Panc1 (cell line): ENCODE results near the gene TNFAIP6.

Experiments used
- CTCF ChIP-seq: fragments of 450-650 bp; IDR thresholded peaks from 2 replicates; pipeline ENCODE4 v1.5.1; 2017; ENCODE audit warnings: mild to moderate bottlenecking
- POLR2AphosphoS5 ChIP-seq: IDR thresholded peaks from 2 replicates; pipeline ENCODE4 v1.6.1; 2012; ENCODE audit warnings: mild to moderate bottlenecking, low read depth, low read length, moderate library complexity
- REST ChIP-seq, 2 experiments: IDR thresholded peaks; 2 replicates each; pipeline ENCODE4 v1.6.1; 2011 to 2012; ENCODE audit warnings: low read depth in 2 of 2, control low read depth in 1 of 2, low read length in 1 of 2, mild to moderate bottlenecking in 1 of 2, moderate library complexity in 1 of 2; ENCODE audit not compliant: insufficient read depth in 1 of 2
- SIN3A ChIP-seq: IDR thresholded peaks from 2 replicates; pipeline ENCODE4 v1.6.1; 2012; ENCODE audit warnings: low read depth, mild to moderate bottlenecking, low read length, moderate library complexity, borderline replicate concordance; ENCODE audit not compliant: insufficient read depth
- TCF7L2 ChIP-seq: IDR thresholded peaks from 2 replicates; pipeline ENCODE4 v1.6.1; 2011; ENCODE audit warnings: mild to moderate bottlenecking, low read depth, low read length, inconsistent platforms

GRCh38 chr2:151353995-151354394, 3.4 kb upstream of the TNFAIP6 start:
- TF ChIP-seq POLR2AphosphoS5 (no peak), CTCF (no peak), REST (IDR thresholded peaks at IDR 0.05; ENCODE audit: insufficient read depth in 1 of 2, low read depth in 2 of 2, low read length in 1 of 2) (no peak), SIN3A (no peak), TCF7L2 (no peak)
